HG03378 (cell line): Measurements from ENCODE around the gene ATP4A.
A peak's percentile ranks its signal among the peaks of the same experiment; 100 is the strongest.

ENCODE experiments used
- ATAC-seq: cut with Tn5 transposase; IDR thresholded peaks from one replicate; pipeline ENCODE4 v1.9.1; 2021; ENCODE audit warnings: mild to moderate bottlenecking, moderate library complexity; ENCODE audit not compliant: unreplicated experiment

The ATP4A gene

DNA sequence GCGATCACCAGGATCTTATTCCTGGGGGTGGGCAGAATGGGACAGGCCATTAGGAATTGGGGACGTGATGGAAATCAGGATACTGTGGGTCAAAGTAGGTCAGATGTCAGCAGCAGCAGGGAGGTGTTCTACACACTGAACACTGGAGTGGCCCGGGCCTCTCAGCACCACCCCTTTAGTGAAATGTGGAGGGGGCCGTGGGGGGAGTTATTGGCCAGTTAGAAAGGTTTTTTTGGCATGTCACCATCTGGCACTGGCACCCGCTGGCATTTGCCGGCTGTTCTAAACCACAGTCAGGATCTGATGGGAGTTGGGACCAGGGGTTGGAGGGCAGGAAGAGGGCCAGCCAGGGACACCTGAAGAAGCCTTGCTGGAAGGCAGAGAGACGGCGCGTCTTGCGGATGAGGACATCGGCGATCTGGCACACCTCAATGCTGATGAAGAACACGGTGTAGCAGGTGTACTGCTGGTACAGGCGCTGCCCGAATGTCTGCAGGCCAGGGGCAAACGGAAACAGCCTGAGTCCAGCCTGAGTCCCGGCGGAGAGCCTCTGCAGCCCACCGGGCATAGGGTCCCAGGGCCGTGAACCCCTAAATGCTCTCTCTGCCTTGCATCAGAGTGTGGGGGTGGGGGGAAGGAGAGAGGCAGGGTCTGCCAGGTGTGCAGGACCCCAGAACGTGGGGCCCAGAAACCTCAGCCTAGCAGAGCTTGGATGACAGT lies 12.2 kb downstream of the ATP4A start:
- no peak for ATAC-seq

DNA sequence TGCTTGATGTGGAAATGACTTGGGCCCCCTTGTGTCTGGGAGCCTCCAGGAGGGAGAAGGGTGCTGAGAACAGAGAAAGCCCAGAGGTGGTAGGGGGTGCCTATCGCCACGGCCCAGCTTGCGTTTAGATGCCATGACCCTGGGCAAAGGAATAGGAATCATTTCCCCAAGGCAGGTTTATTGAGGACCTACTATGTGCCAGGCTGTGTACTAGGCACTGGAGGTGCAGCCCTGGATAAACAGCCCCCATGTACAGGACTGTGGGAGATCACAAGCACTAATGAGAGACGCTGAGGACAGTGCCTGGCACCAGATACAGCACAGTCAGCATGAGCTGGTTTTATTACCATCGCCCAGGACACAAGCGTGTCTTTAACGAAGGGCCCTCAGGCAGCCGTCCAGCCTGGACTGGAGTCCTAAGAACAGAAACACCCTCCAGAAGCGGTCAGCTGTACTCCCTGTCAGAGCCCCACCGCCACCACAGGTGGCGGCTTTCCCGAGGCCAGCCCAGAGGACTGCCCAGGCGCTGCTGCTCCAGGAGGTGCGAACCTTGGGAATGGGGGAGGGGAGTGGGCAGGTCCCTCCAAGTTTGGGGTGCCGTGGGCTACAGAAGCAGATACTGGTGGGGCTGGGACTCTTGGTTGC lies 13.5 kb downstream of the ATP4A start:
- ATAC-seq, result no peak

GRCh38 chr19:35549174-35549788 lies 14.2 kb downstream of the ATP4A start:
- ATAC-seq, result no peak

GRCh38 chr19:35546532-35546931 lies 16.9 kb downstream of the ATP4A start:
- no peak for ATAC-seq

DNA sequence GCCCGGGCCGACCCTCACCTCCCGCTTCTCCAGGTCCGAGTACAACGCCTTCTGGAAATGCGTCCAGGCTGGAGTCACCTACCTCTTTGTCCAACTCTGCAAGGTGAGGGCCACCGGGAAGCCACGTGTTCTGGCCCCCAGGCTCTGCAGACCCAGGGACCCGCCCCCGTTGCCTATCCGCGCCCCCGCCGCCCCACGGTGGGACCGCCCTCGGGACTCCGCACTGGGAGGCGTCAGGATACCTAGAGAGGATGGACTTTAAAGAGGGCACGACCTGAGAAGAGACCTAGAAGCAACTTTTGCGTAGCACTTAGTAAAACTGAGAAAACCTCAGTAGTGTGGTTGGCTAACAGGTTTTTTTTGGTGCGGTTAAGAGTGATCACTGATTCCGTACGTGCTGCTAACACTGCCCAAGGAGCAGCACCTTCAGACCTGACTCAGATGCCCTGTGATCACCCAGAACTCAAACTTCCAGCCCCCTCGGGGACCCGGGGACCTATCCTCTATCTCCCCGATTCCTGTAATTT lies 17.5 kb downstream of the ATP4A start:
- ATAC-seq, result peak; percentile 34

DNA sequence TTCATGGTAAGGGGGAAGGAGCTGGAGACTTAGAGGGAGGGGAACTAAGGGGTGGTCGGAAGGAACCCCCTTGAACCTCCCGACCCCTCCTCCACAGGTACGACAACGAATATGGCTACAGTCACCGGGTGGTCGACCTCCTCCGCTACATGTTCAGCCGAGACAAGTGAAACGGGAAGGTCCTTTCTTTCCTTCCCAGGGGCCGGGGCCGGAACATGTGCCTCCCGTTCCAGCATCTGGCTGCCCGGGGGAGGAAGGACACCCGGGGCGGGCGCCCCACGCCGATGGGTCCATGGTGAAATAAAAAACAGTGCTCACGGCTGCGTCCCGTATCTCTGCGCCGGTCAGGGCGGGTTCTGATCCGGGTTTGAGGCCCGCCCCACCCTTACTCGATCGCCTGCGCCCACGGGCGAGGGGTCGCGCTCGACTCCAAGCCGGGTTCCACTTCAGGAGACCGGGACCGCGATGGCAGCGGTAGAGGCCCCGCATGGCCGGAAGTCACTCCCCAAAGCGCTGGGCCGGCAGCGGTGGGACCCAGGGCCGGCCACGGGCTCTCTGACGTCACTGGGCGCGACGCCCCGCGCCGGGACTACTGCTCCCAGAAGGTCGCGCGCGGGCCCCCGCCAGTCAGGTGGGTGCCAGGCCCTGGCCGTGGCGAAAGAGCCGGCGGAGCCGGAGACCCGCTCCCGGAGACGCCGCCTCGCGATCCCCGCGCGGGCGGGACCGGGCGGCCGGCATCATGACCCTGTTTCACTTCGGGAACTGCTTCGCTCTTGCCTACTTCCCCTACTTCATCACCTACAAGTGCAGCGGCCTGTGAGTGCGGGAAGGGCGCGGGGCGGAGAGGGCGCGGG lies 18.2 kb downstream of the ATP4A start, which contains the start of gene TMEM147:
TSS of gene TMEM147 (plus strand) at position 626 of the 854 bp plus-strand sequence. CDS start at position 740, 114 bp downstream.
- peak; percentile 41 for ATAC-seq

- no peak for ATAC-seq
Measured at GRCh38 chr19:35544110-35544802, 19.2 kb downstream of the ATP4A start.

- ATAC-seq, result no peak
Measured at GRCh38 chr19:35543280-35544109, 20.0 kb downstream of the ATP4A start.

- ATAC-seq, result no peak
Measured at GRCh38 chr19:35542209-35542608, 21.2 kb downstream of the ATP4A start.

DNA sequence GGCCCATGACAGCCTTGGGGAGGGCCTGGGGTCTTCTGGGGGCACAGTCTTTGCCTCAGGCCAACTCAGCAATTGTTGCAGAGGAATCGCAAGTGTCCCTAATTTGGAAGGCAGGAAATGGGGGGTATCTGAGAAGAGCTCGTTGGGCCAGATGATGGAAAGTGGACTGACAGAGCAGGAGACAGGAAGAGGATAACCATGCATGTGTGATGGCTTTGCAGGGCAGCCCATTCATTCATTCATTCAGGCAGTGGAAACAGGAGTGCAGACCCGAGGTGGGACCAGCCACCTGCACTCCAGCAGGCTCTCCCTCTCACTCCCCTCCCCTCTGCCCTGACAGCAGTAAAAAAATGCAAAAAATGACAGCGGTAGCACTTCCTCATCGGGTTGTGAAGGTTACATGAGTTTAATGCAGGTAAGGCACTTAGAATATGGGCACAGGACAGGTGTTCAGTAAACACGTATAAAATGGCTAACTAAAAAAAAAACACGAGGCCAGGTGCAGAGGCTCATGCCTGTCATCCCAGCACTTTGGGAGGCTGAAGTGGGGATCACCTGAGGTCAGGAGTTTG lies 23.0 kb downstream of the ATP4A start:
- no peak for ATAC-seq

GRCh38 chr19:35539850-35540249 lies 23.6 kb downstream of the ATP4A start:
- no peak for ATAC-seq

- ATAC-seq, result no peak
Measured at GRCh38 chr19:35539314-35539713, 24.1 kb downstream of the ATP4A start.

DNA sequence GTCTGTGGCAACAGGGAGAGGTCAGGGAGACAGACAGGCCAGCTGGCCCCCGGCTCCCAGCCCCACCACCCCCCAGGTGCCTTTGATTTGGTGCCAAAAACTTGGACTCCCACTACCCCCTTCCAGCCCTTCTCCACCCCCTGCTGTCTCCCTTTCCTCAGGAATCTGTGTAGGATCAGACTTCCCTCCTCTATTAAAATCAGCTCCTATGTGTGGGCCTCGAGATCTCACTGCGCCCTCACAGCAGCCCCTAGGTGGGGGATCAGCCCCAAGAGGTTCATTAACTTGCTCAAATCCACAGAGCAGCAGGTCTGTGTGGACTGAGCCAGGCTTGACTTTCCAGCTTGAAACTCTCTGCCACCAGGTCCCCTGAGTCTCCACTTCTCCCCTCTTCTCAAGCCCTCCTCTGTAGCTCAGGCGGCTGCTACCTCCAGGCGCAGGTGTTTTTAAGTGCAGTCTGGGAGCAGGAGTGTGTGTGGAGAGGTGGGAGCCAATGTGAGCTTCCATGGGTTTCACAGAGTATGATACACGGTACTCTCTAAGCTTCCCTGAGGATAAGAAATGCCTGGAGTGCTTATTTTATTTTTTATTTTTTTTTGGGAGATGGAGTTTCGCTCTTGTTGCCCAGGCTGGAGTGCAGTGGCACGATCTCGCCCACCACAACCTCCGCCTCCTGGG lies 28.5 kb downstream of the ATP4A start:
- ATAC-seq, result no peak

GRCh38 chr19:35533822-35534392 lies 29.6 kb downstream of the ATP4A start:
- ATAC-seq, result no peak

GRCh38 chr19:35533201-35533821 lies 30.1 kb downstream of the ATP4A start, which contains the start of gene GAPDHS:
TSS of gene GAPDHS (plus strand) at chr19:35533456. CDS start at chr19:35533528, 72 bp downstream.
- no peak for ATAC-seq

GRCh38 chr19:35531291-35531690 lies 32.2 kb downstream of the ATP4A start:
- no peak for ATAC-seq
